SK-N-SH (cell line): ENCODE data around the gene SURF1. TPM values are rescaled to one million over a fixed set of nuclear protein-coding genes. Genes with fewer than 3 reads are reported as not detected.

ENCODE experiments used
- CTCF ChIA-PET: fragments of 300-600, 350-600 bp; formaldehyde crosslinking; extraction: SDS; loops from one replicate; lab custom pipeline; 2021; lab: Yijun Ruan, JAX
- POLR2A ChIA-PET: fragments of 350-600 bp; sonication (Branson Sonifier 250); formaldehyde crosslinking; extraction: SDS; loops from one replicate; lab custom pipeline; 2020; ENCODE audit warnings: antibody characterized with exemption, inconsistent platforms; lab: Yijun Ruan, JAX
- DNase-seq: peaks from one replicate; pipeline ENCODE4 v3.0.0; 2012
- H2AFZ ChIP-seq: fragments of 200-600 bp; sonication (generic); 2 replicates; pipeline ENCODE4 v1.8.1; 2016; ENCODE audit warnings: antibody characterized with exemption, mild to moderate bottlenecking, low read depth
- H3F3A ChIP-seq: fragments of 200-600 bp; sonication (generic); replicated peaks from 2 replicates; pipeline ENCODE3; 2016; ENCODE audit warnings: antibody characterized with exemption, mild to moderate bottlenecking; ENCODE audit not compliant: insufficient read depth
- H3K27ac ChIP-seq, 2 experiments: fragments of 200-500 bp in 1 of 2; fragments of 200-600 bp in 1 of 2; sonication (Bioruptor generic) in 1 of 2; sonication (generic), shearing (Covaris generic) in 1 of 2; 2 replicates each; pipeline versions ENCODE4 v1.5.1 to v1.6.1; 2014 to 2016; ENCODE audit warnings: low read depth in 2 of 2, inconsistent platforms in 1 of 2, low read length in 1 of 2, mild to moderate bottlenecking in 1 of 2, mixed read lengths in 1 of 2
- H3K27me3 ChIP-seq: fragments of 200-600 bp; sonication (generic), shearing (Covaris generic); 2 replicates; pipeline ENCODE4 v1.6.1; 2016; ENCODE audit warnings: mixed run types; ENCODE audit not compliant: insufficient read depth
- H3K36me3 ChIP-seq, 2 experiments: fragments of 200-500 bp in 1 of 2; fragments of 200-600 bp in 1 of 2; sonication (Bioruptor generic) in 1 of 2; sonication (generic) in 1 of 2; replicated peaks in 1 of 2; 2 replicates each; pipeline versions ENCODE3 to v1.5.1; 2014 to 2016; ENCODE audit warnings: low read length in 1 of 2, mild to moderate bottlenecking in 1 of 2; ENCODE audit not compliant: insufficient read depth in 2 of 2, control insufficient read depth in 1 of 2
- H3K4me1 ChIP-seq, 2 experiments: fragments of 200-500 bp in 1 of 2; fragments of 200-600 bp in 1 of 2; sonication (Bioruptor generic) in 1 of 2; sonication (generic), shearing (Covaris generic) in 1 of 2; 2 replicates each; pipeline versions ENCODE4 v1.5.1 to v1.6.1; 2014 to 2016; ENCODE audit warnings: low read depth in 1 of 2, low read length in 1 of 2, mixed run types in 1 of 2; ENCODE audit not compliant: insufficient read depth in 2 of 2, control insufficient read depth in 1 of 2
- H3K4me2 ChIP-seq: fragments of 200-600 bp; sonication (generic), shearing (Covaris generic); 2 replicates; pipeline ENCODE4 v1.6.1; 2017; ENCODE audit warnings: mixed run types
- H3K4me3 ChIP-seq, 2 experiments: fragments of 200-500 bp in 1 of 2; fragments of 200-600 bp in 1 of 2; sonication (Bioruptor generic) in 1 of 2; sonication (generic), shearing (Covaris generic) in 1 of 2; 2 replicates each; pipeline versions ENCODE4 v1.5.1 to v1.8.1; 2014 to 2016; ENCODE audit warnings: low read depth in 2 of 2, inconsistent platforms in 1 of 2, low read length in 1 of 2, mild to moderate bottlenecking in 1 of 2, mixed read lengths in 1 of 2, moderate library complexity in 1 of 2
- H3K79me2 ChIP-seq: fragments of 200-600 bp; sonication (generic); 2 replicates; pipeline ENCODE4 v1.8.1; 2017; ENCODE audit warnings: mild to moderate bottlenecking; ENCODE audit not compliant: insufficient read depth
- H3K9ac ChIP-seq: fragments of 200-600 bp; sonication (generic); 2 replicates; pipeline ENCODE4 v1.6.1; 2017; ENCODE audit warnings: mixed run types
- H3K9me2 ChIP-seq: fragments of 200-600 bp; sonication (generic); 2 replicates; pipeline ENCODE4 v1.6.1; 2017; ENCODE audit warnings: mixed run types
- H3K9me3 ChIP-seq: fragments of 200-600 bp; sonication (generic); 2 replicates; pipeline ENCODE4 v1.6.1; 2017; ENCODE audit warnings: mixed run types, mild to moderate bottlenecking, moderate library complexity
- H4K20me1 ChIP-seq: fragments of 200-600 bp; sonication (generic); 2 replicates; pipeline ENCODE4 v1.6.1; 2017; ENCODE audit warnings: mild to moderate bottlenecking, mixed run types; ENCODE audit not compliant: insufficient read depth
- EZH2phosphoT487 ChIP-seq: fragments of 200-600 bp; sonication (generic); IDR thresholded peaks from 2 replicates; pipeline ENCODE4 v1.6.1; 2017; ENCODE audit warnings: low read depth, mixed run types, mild to moderate bottlenecking, antibody characterized with exemption, moderate library complexity, borderline replicate concordance
- FOXJ3 ChIP-seq: sonication (generic); formaldehyde crosslinking; IDR thresholded peaks from 2 replicates; pipeline ENCODE4 v1.5.1; 2020; ENCODE audit warnings: mild to moderate bottlenecking, missing genetic modification reagents
- RAD21 ChIP-seq: IDR thresholded peaks from 2 replicates; pipeline ENCODE4 v1.6.1; 2012; ENCODE audit warnings: mild to moderate bottlenecking, low read length
- RCOR1 ChIP-seq: fragments of 150-350 bp; IDR thresholded peaks from 2 replicates; pipeline ENCODE4 v1.6.1; 2017; ENCODE audit warnings: antibody characterized with exemption, low read length
- RXRA ChIP-seq: IDR thresholded peaks from 2 replicates; pipeline ENCODE4 v1.4.0; 2012; ENCODE audit warnings: low read depth, mild to moderate bottlenecking, borderline replicate concordance
- SIN3A ChIP-seq: IDR thresholded peaks from 2 replicates; pipeline ENCODE4 v1.6.1; 2012; ENCODE audit warnings: low read depth, mild to moderate bottlenecking, low read length, moderate library complexity, borderline replicate concordance
- SMC3 ChIP-seq: IDR thresholded peaks from 2 replicates; pipeline ENCODE4 v1.6.1; 2012; ENCODE audit warnings: low read depth, low read length, improper control_type of control experiment
- TAF1 ChIP-seq: IDR thresholded peaks from 2 replicates; pipeline ENCODE4 v1.6.1; 2012; ENCODE audit warnings: low read depth, mild to moderate bottlenecking, low read length, moderate library complexity, borderline replicate concordance
- TCF12 ChIP-seq: IDR thresholded peaks from 2 replicates; pipeline ENCODE4 v1.4.0; 2012
- WGBS: methylation state at CpG from one replicate; pipeline ENCODE4 v1.1.6; 2017; ENCODE audit warnings: low lambda C conversion rate; 5-methylcytosine and 5-hydroxymethylcytosine counted together
- polyA plus RNA-seq, 3 experiments: library from polyadenylated mRNA; depleted of rRNA; stranded (reverse); fragments of >200 nt; gene quantifications; 2 replicates each; pipeline ENCODE4 v1.2.3, GENCODE V29; 2012
- TF ChIP-seq, protein P1 (sequence below): IDR thresholded peaks from 2 replicates; pipeline ENCODE4 v1.4.0; 2012; ENCODE audit warnings: low read depth, borderline replicate concordance
- TF ChIP-seq, protein P2 (sequence below): fragments of 200-600 bp; sonication (generic); IDR thresholded peaks from 2 replicates; pipeline ENCODE4 v1.6.1; 2017; ENCODE audit warnings: antibody characterized with exemption, mild to moderate bottlenecking, moderate library complexity
- TF ChIP-seq, protein P3 (sequence below): IDR thresholded peaks from 2 replicates; pipeline ENCODE4; 2012
- TF ChIP-seq, protein P4 (sequence below): fragments of 150-350 bp; IDR thresholded peaks from 2 replicates; pipeline ENCODE4 v1.6.1; 2017; ENCODE audit warnings: antibody characterized with exemption, low read length, low read depth, borderline replicate concordance
- TF ChIP-seq, protein P5 (sequence below): IDR thresholded peaks from 2 replicates; pipeline ENCODE4 v1.4.0; 2012; ENCODE audit warnings: low read depth, borderline replicate concordance
- TF ChIP-seq, protein P6 (sequence below): fragments of 150-350 bp; IDR thresholded peaks from 2 replicates; pipeline ENCODE4 v1.6.1; 2016; ENCODE audit warnings: mild to moderate bottlenecking, low read depth, low read length

Gene SURF1
- polyA plus RNA-seq, 1 of the 3 experiments (the other 2 are of a cell fraction): 103 TPM

DNA sequence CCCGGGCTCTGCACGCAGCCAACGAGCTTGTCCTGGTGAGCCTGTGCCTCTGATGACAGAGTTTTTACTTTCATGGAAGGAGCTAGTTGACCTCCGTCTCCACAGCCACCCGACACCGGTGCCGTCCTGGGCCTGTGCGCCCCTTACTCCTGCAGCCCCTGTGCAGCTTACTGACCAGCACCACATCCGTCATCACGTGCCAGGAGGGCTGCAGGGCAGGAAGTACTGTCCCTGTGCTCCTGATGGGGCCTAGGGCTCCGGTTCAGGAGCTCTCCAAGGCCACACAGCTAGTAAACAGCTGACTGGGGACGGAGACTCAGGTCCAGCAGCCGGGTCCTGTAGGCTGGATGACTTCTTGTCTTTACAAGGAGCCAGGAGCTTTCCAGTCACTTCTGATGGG is 30.1 kb upstream of the SURF1 start:
- no peak overlapping the region for H3K9ac ChIP-seq
- H4K20me1 ChIP-seq: no peaks in the 10 kb centered on the region
- no peak for DNase-seq
- no peak overlapping the region for H3K4me2 ChIP-seq
- TF ChIP-seq EZH2phosphoT487 (no peak), TAF1 (no peak), TCF12 (no peak), RAD21 (no peak), SMC3 (no peak), RCOR1 (no peak), SIN3A (no peak), FOXJ3 (CRISPR knock-in tag) (no peak), RXRA (no peak)
- TF ChIP-seq, protein P1, sequence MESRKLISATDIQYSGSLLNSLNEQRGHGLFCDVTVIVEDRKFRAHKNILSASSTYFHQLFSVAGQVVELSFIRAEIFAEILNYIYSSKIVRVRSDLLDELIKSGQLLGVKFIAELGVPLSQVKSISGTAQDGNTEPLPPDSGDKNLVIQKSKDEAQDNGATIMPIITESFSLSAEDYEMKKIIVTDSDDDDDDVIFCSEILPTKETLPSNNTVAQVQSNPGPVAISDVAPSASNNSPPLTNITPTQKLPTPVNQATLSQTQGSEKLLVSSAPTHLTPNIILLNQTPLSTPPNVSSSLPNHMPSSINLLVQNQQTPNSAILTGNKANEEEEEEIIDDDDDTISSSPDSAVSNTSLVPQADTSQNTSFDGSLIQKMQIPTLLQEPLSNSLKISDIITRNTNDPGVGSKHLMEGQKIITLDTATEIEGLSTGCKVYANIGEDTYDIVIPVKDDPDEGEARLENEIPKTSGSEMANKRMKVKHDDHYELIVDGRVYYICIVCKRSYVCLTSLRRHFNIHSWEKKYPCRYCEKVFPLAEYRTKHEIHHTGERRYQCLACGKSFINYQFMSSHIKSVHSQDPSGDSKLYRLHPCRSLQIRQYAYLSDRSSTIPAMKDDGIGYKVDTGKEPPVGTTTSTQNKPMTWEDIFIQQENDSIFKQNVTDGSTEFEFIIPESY: no peak
- TF ChIP-seq, protein P2, sequence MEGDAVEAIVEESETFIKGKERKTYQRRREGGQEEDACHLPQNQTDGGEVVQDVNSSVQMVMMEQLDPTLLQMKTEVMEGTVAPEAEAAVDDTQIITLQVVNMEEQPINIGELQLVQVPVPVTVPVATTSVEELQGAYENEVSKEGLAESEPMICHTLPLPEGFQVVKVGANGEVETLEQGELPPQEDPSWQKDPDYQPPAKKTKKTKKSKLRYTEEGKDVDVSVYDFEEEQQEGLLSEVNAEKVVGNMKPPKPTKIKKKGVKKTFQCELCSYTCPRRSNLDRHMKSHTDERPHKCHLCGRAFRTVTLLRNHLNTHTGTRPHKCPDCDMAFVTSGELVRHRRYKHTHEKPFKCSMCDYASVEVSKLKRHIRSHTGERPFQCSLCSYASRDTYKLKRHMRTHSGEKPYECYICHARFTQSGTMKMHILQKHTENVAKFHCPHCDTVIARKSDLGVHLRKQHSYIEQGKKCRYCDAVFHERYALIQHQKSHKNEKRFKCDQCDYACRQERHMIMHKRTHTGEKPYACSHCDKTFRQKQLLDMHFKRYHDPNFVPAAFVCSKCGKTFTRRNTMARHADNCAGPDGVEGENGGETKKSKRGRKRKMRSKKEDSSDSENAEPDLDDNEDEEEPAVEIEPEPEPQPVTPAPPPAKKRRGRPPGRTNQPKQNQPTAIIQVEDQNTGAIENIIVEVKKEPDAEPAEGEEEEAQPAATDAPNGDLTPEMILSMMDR: no peak
- TF ChIP-seq, protein P3, sequence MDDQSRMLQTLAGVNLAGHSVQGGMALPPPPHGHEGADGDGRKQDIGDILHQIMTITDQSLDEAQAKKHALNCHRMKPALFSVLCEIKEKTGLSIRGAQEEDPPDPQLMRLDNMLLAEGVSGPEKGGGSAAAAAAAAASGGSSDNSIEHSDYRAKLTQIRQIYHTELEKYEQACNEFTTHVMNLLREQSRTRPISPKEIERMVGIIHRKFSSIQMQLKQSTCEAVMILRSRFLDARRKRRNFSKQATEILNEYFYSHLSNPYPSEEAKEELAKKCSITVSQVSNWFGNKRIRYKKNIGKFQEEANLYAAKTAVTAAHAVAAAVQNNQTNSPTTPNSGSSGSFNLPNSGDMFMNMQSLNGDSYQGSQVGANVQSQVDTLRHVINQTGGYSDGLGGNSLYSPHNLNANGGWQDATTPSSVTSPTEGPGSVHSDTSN: no peak
- TF ChIP-seq, protein P4, sequence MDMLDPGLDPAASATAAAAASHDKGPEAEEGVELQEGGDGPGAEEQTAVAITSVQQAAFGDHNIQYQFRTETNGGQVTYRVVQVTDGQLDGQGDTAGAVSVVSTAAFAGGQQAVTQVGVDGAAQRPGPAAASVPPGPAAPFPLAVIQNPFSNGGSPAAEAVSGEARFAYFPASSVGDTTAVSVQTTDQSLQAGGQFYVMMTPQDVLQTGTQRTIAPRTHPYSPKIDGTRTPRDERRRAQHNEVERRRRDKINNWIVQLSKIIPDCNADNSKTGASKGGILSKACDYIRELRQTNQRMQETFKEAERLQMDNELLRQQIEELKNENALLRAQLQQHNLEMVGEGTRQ: no peak
- TF ChIP-seq, protein P5, sequence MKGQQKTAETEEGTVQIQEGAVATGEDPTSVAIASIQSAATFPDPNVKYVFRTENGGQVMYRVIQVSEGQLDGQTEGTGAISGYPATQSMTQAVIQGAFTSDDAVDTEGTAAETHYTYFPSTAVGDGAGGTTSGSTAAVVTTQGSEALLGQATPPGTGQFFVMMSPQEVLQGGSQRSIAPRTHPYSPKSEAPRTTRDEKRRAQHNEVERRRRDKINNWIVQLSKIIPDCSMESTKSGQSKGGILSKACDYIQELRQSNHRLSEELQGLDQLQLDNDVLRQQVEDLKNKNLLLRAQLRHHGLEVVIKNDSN: no peak
- TF ChIP-seq, protein P6, sequence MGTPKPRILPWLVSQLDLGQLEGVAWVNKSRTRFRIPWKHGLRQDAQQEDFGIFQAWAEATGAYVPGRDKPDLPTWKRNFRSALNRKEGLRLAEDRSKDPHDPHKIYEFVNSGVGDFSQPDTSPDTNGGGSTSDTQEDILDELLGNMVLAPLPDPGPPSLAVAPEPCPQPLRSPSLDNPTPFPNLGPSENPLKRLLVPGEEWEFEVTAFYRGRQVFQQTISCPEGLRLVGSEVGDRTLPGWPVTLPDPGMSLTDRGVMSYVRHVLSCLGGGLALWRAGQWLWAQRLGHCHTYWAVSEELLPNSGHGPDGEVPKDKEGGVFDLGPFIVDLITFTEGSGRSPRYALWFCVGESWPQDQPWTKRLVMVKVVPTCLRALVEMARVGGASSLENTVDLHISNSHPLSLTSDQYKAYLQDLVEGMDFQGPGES: no peak
- H2AFZ ChIP-seq: no peak overlapping the region
- H3K27ac ChIP-seq: no peak overlapping the region
- no peak overlapping the region for H3K4me3 ChIP-seq
- H3K27me3 ChIP-seq: no peaks in the 10 kb centered on the region
- WGBS: 71% methylated on average over 5 of the region's 13 CpGs
- POLR2A ChIA-PET: interaction anchor here (0.7 to 0.9 kb wide), 2 partner anchors 10 to 39 kb away, joined by 3 read pairs; partner anchors contain the start of genes MED22, RPL7A and STKLD1
- no peaks in the 10 kb centered on the region for H3K9me3 ChIP-seq
- no peaks in the 10 kb centered on the region for H3K79me2 ChIP-seq
- CTCF ChIA-PET: interaction anchor here (0.6 to 1.3 kb wide), 3 partner anchors 56 to 1060 kb away, joined by 3 to 6 read pairs (median 3); no protein-coding TSS in a partner anchor
- H3K4me1 ChIP-seq: no peaks in the 10 kb centered on the region
- no peaks in the 10 kb centered on the region for H3K9me2 ChIP-seq
- H3F3A ChIP-seq: no peaks in the 10 kb centered on the region
- H3K36me3 ChIP-seq: no peaks in the 10 kb centered on the region
